Endothelial cell of umbilical vein (primary cell): Measurements from ENCODE around the gene STRN. TPM values are rescaled to one million over a fixed set of nuclear protein-coding genes. Genes with fewer than 3 reads are reported as not detected.

Source experiments
- BruUV-seq: library from RNA; stranded (reverse); fragments of 400-500 nt; replicated peaks from 2 replicates; lab custom pipeline; 2021; lab: Mats Ljungman, UMichigan
- CTCF ChIA-PET: fragments of 300-600, 350-600 bp; sonication (Branson Sonifier 250); formaldehyde crosslinking; loops from one replicate; lab custom pipeline; 2021; ENCODE audit warnings: antibody characterized with exemption, inconsistent platforms; lab: Charles Lee
- POLR2A ChIA-PET: fragments of 300-600, 350-600 bp; sonication (Branson Sonifier 250); formaldehyde crosslinking; loops from one replicate; lab custom pipeline; 2021; ENCODE audit warnings: antibody characterized with exemption, inconsistent platforms; lab: Charles Lee
- DNase-seq: peaks from one replicate; pipeline ENCODE4 v3.0.0-alpha.2; 2011; ENCODE audit warnings: low read depth, low spot score
- FAIRE-seq: peaks from 2 replicates; lab custom pipeline; 2011; peaks lifted over from hg19 to GRCh38; lab: Jason Lieb, UNC
- H2AFZ ChIP-seq: 2 replicates; pipeline ENCODE4 v1.6.0; 2012; ENCODE audit warnings: low read depth, low read length, control low read depth, inconsistent platforms
- H3K27ac ChIP-seq: 2 replicates; pipeline ENCODE4 v1.5.1; 2011; ENCODE audit warnings: low read depth, mild to moderate bottlenecking, control low read depth, low read length, moderate library complexity; ENCODE audit not compliant: insufficient read depth
- H3K27me3 ChIP-seq, 2 experiments: 2 replicates each; pipeline versions ENCODE4 v1.6.0 to v1.6.1; 2011; ENCODE audit warnings: low read length in 2 of 2, mixed read lengths in 1 of 2; ENCODE audit not compliant: control insufficient read depth in 2 of 2, insufficient read depth in 2 of 2
- H3K36me3 ChIP-seq, 2 experiments: 2 replicates in 1 of 2; 3 replicates in 1 of 2; pipeline ENCODE4 v1.5.1; 2011; ENCODE audit warnings: low read length in 2 of 2, mild to moderate bottlenecking in 1 of 2, moderate library complexity in 1 of 2; ENCODE audit not compliant: control insufficient read depth in 2 of 2, insufficient read depth in 2 of 2; ENCODE audit errors: extremely low read depth in 1 of 2
- H3K4me1 ChIP-seq: 3 replicates; pipeline ENCODE4 v1.5.1; 2011; ENCODE audit warnings: mild to moderate bottlenecking, low read length; ENCODE audit not compliant: control insufficient read depth, insufficient read depth; ENCODE audit errors: extremely low read depth
- H3K4me2 ChIP-seq: 2 replicates; pipeline ENCODE4 v1.6.1; 2011; ENCODE audit warnings: low read length, control low read depth, mixed read lengths; ENCODE audit not compliant: insufficient read depth
- H3K4me3 ChIP-seq, 3 experiments: fragments of 200-600 bp in 1 of 3; sonication (generic), shearing (Covaris generic) in 1 of 3; replicated peaks in 1 of 3; 2 replicates each; pipeline ENCODE4 v1.5.1; 2011 to 2016; ENCODE audit warnings: control low read depth in 3 of 3, low read length in 3 of 3, mild to moderate bottlenecking in 2 of 3, inconsistent platforms in 1 of 3, low read depth in 1 of 3, moderate library complexity in 1 of 3; ENCODE audit not compliant: insufficient read depth in 1 of 3
- H3K79me2 ChIP-seq: 2 replicates; pipeline ENCODE4 v1.6.0; 2012; ENCODE audit warnings: low read length, inconsistent platforms; ENCODE audit not compliant: control insufficient read depth, insufficient read depth
- H3K9ac ChIP-seq: replicated peaks from 2 replicates; pipeline ENCODE3; 2011; ENCODE audit warnings: low read length, control low read depth; ENCODE audit not compliant: insufficient read depth; ENCODE audit errors: extremely low read depth
- H3K9me1 ChIP-seq: replicated peaks from 3 replicates; pipeline ENCODE4 v1.6.0; 2011; ENCODE audit warnings: mild to moderate bottlenecking, low read length; ENCODE audit not compliant: control insufficient read depth, insufficient read depth; ENCODE audit errors: extremely low read depth
- H3K9me3 ChIP-seq: replicated peaks from 2 replicates; pipeline ENCODE4 v1.5.1; 2012; ENCODE audit warnings: low read length, inconsistent platforms; ENCODE audit not compliant: control insufficient read depth, insufficient read depth
- H4K20me1 ChIP-seq: replicated peaks from 2 replicates; pipeline ENCODE3; 2011; ENCODE audit warnings: mild to moderate bottlenecking, low read length; ENCODE audit not compliant: control insufficient read depth, insufficient read depth; ENCODE audit errors: extremely low read depth
- EZH2 ChIP-seq: IDR thresholded peaks from 2 replicates; pipeline ENCODE4 v1.6.1; 2012; ENCODE audit warnings: borderline replicate concordance, low read depth, mild to moderate bottlenecking, moderate library complexity, low read length, inconsistent platforms; ENCODE audit not compliant: severe bottlenecking
- FOS ChIP-seq: IDR thresholded peaks from 2 replicates; pipeline ENCODE4 v1.6.1; 2011; ENCODE audit warnings: mild to moderate bottlenecking, low read length, moderate library complexity, borderline replicate concordance; ENCODE audit not compliant: insufficient read depth
- GATA2 ChIP-seq: IDR thresholded peaks from 2 replicates; pipeline ENCODE4 v1.7.0; 2011; ENCODE audit warnings: low read depth, mild to moderate bottlenecking, moderate library complexity, mixed read lengths, low read length; ENCODE audit not compliant: insufficient read length, insufficient read depth
- JUN ChIP-seq: IDR thresholded peaks from 2 replicates; pipeline ENCODE4 v1.6.1; 2011; ENCODE audit warnings: borderline replicate concordance, low read depth; ENCODE audit not compliant: insufficient read length, insufficient read depth
- MYC ChIP-seq: IDR thresholded peaks from one replicate; pipeline ENCODE4 v1.6.1; 2011; ENCODE audit warnings: mild to moderate bottlenecking, low read depth, low read length
- POLR2A ChIP-seq: IDR thresholded peaks from 2 replicates; pipeline ENCODE4 v1.6.1; 2012; ENCODE audit warnings: low read depth, mild to moderate bottlenecking, control low read depth, low read length
- POLR2AphosphoS5 ChIP-seq: IDR thresholded peaks from 2 replicates; pipeline ENCODE4 v1.6.1; 2012; ENCODE audit warnings: low read depth, mild to moderate bottlenecking, control low read depth, low read length, moderate library complexity; ENCODE audit not compliant: insufficient read depth
- dilution Hi-C: fragments of 300-500 bp; cut with MboI; formaldehyde crosslinking; loops from one replicate; pipeline ENCODE4 v1.15.0; 2019; ENCODE audit warnings: low sequenced_read_pairs; ENCODE audit not compliant: extremely low pct_ligation_motif_present
- intact Hi-C: fragments of 100-400 bp; cut with micrococcal nuclease; formaldehyde crosslinking; loops from one replicate; pipeline ENCODE4 v1.10.0; 2022
- polyA plus RNA-seq, 4 experiments: library from polyadenylated mRNA; depleted of rRNA in 3 of 4; stranded (reverse) in 3 of 4; unstranded in 1 of 4; fragments of >200 nt; gene quantifications; 2 replicates each; pipeline versions ENCODE4 v1.2.1 to v1.2.3, GENCODE V29; 2011 to 2012; ENCODE audit warnings: missing spikeins in 1 of 4
- total RNA-seq: library from RNA; stranded (reverse); gene quantifications from 2 replicates; pipeline ENCODE4 v1.2.3, GENCODE V29; 2021
- TF ChIP-seq, protein P1 (sequence below), 2 donors: IDR thresholded peaks; 1 replicate in 1 of 2; 2 replicates in 1 of 2; pipeline ENCODE4 v1.5.1; 2011; ENCODE audit warnings: low read length in 2 of 2, mild to moderate bottlenecking in 2 of 2, moderate library complexity in 2 of 2, control low read depth in 1 of 2, inconsistent platforms in 1 of 2, low read depth in 1 of 2; ENCODE audit not compliant: insufficient read depth in 1 of 2; ENCODE audit errors: extremely low read depth in 1 of 2
- TF ChIP-seq, protein P2 (sequence below): IDR thresholded peaks from 2 replicates; pipeline ENCODE4 v1.6.1; 2011; ENCODE audit not compliant: insufficient read depth, insufficient read length

The STRN gene
- total and polyA plus RNA-seq, 2 donors (not counting 3 experiments of a cell fraction or from before 2014, with no cell fraction given) = 6.7 to 33.4 TPM

- DNase-seq = no peak
- Histone ChIP-seq H3K4me1 (no peaks in the 10 kb centered on the region), H4K20me1 (peaks cover 2% of the 10 kb centered on the region), H3K36me3 (peaks cover 0 to 5% of the 10 kb centered on the region in 2 experiments), H3K27ac (no peak overlapping the region), H3K79me2 (no peaks in the 10 kb centered on the region), H3K27me3 (no peaks in the 10 kb centered on the region), H3K9ac (no peak overlapping the region), H3K4me3 (no peak overlapping the region), H3K9me1 (no peaks in the 10 kb centered on the region), H3K4me2 (no peak overlapping the region), H3K9me3 (no peaks in the 10 kb centered on the region), H2AFZ (no peak overlapping the region)
- BruUV-seq = no TSS peak
- intact Hi-C loops (no loop called here), dilution Hi-C loops (no loop called here)
- FAIRE-seq = no peak
- CTCF ChIA-PET = no interaction called here
- POLR2A ChIA-PET = no interaction called here
- TF ChIP-seq, protein P1, sequence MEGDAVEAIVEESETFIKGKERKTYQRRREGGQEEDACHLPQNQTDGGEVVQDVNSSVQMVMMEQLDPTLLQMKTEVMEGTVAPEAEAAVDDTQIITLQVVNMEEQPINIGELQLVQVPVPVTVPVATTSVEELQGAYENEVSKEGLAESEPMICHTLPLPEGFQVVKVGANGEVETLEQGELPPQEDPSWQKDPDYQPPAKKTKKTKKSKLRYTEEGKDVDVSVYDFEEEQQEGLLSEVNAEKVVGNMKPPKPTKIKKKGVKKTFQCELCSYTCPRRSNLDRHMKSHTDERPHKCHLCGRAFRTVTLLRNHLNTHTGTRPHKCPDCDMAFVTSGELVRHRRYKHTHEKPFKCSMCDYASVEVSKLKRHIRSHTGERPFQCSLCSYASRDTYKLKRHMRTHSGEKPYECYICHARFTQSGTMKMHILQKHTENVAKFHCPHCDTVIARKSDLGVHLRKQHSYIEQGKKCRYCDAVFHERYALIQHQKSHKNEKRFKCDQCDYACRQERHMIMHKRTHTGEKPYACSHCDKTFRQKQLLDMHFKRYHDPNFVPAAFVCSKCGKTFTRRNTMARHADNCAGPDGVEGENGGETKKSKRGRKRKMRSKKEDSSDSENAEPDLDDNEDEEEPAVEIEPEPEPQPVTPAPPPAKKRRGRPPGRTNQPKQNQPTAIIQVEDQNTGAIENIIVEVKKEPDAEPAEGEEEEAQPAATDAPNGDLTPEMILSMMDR (IDR thresholded peaks at IDR 0.05; ENCODE audit: extremely low read depth in 1 of 2, insufficient read depth in 1 of 2, low read depth in 1 of 2, low read length in 2 of 2) = no peak
- TF ChIP-seq POLR2AphosphoS5 (no peak), MYC (no peak), JUN (no peak), GATA2 (no peak), FOS (no peak), POLR2A (no peak), EZH2 (no peak)
- TF ChIP-seq, protein P2, sequence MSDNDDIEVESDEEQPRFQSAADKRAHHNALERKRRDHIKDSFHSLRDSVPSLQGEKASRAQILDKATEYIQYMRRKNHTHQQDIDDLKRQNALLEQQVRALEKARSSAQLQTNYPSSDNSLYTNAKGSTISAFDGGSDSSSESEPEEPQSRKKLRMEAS = no peak
These were observed 108.6 kb downstream of the STRN start for GRCh38 chr2:36857713-36858112.
